G401.6 (cell line): ENCODE measurements around the gene NOTCH3.

Experiments
- FAIRE-seq: peaks from 2 replicates; lab custom pipeline; 2012; peaks lifted over from hg19 to GRCh38; lab: Jason Lieb, UNC

Gene NOTCH3

DNA sequence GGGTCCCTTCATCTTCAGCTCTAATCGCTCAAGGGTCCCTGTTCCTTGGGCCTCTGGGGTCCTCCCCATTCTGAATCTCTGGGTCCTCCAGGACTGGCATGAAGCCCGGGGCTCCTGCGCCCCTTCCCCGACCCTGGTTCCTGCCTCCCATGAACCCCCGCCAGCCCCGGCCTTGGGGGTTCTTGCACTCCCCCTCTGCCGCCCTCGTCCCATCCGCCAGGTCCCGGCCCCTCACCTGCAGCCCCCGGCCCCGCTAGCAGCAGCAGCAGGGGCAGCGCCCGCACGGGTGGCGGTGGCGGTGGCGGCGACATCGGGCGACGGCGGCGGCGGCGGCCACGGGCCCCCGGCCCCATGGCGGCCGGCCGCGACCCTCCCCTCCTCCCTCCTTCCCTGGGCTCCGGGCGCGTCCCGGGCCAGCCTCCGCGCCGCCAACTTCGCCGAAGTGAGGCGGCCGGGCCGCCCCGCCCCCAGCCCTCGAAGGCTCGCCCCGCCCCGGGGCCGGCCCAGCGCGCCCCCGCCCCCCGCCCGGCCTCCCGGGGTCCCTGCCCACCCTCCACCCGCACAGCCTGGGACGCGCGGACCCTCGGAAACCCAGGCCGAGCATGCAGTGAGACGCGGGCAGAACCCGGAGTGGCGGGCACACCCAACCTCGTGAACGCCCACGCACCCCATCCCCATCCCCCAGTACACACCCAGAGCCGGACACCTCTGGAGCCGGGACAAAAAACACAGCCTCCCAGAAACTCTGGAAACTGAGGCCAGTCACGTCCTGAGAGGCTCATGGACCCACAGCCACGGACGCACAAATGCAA, at the start of gene NOTCH3:
Gene NOTCH3 (minus strand): TSS at position 443 of the 812 bp plus-strand sequence. CDS start 90 bp downstream, at position 353.
- FAIRE-seq = no peak

DNA sequence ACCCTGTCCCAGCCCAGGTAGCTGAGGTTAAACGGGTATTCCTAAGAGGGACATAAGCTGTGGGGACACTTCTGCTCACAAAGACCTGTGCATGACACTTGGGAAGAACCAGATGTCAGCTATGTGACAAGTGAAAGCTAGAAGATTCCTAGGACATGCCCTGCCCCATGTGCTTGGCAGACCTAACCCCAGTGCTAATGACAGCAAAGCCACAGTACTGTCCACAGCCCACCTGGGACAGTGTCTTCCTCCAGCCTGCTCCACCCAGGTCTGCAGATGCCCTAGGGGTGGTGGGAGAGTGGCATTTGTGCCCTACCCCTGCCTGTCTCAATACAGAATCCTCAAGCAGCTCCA, 49.8 kb upstream of the NOTCH3 start:
- no peak for FAIRE-seq

DNA sequence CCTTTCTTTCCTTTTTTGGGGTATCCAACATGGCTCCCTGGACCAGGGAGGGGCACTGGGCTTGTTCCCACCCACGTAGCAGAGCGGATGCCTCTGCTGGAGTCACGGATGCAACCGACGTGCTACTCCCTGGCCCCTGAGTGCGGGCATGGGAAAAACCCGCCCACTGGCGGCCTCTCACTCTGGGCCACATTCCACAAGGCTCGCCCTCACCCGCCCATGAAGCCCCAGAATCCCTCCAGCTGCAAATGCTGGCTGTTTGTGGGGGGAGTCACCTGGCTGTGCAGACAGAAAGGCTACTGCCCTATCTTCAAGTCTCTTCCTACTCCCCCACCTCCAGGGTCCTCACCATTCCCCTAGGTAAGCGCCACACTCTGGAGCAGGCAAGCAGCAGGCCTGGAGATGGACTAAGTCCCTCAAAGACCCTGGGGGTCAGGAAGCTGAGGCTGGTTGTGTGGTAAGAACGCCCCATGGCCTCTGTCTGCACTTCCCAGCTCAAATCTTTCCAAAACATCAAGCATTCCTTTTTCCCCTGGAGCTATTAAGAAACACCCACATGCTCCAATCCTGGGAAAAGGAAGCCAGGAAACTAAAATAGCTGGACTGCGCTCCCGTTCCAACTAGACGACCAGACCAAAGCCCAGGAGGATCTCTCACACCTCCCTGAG, 49.3 kb upstream of the NOTCH3 start:
- no peak for FAIRE-seq

DNA sequence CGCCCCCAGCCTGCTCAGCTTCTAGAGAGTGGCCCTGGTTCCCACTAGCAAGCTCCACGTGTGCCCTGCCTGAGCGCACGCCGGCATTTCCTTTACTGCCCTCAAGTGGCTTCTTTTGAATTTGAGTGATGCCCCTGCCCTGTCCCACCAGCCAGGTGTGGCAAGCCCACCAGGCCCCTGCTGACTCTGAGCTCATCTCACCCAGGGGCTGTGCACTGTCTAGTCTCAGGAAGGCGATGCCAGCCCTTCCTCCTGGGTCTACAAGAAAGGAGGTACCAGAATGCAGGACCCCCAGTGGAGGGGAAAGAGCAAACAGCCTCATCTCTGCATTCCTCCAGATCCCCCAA, 48.7 kb upstream of the NOTCH3 start:
- no peak for FAIRE-seq

DNA sequence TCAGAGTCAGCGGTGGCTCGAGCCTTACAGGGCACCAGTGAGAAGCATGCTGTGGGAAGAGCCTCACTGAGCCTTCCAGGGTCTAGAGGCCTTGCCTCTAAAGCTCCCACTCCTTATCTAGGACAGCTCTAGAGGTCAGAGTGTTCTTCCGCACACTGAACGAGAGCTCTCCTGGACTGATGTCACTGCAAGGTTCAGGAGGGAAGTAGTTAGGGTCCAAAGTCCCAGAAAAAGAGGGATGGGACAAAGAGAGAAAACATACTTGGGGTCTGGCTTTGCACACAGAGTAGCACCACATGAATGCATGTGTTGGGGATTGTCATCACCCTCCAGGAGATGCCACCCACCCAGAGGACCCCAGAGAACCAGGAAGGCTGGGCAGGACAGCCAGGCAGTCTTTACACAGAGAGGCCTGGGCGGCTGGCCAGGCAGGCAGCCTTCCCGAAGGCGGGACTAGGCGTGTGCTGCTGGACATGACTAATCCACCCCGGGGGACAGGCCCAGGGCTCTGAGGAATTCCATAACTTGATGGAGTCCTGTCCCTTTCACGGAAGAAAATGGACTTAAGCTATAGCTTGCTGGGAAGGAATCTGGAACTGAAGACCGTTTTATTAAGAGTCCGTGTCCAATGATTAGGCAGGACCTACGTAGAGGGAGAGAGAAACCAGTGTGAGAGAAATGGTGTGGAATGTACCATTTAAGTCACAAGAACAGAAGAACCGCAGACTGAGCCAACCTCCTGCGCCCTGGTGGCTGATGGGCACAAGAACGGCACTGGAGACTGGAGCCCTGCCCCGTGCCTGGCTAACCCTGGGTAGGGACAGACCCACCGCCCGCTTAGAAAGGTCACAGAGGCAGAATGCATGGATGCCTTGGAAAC, 48.1 kb upstream of the NOTCH3 start:
- no peak for FAIRE-seq

DNA sequence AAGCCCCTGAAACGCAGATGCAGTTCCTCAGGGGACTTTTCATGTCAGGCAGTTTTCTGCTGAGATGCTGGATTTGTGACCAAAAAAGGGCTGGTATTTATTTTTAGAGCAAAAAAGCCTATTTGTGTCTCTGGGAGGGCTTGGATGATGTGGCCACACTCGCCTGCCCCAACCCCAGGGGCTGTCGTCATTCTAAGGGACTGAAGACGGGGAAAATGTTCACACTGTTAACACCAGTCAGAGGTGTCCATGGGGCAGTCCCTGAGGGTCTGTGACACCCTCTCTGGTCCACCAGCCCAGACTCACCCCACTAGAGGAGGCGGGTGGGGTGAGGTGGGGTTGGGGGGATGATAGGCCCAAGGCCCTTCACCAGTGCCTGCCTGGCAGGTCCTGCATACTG, 47.3 kb upstream of the NOTCH3 start:
- FAIRE-seq = no peak

DNA sequence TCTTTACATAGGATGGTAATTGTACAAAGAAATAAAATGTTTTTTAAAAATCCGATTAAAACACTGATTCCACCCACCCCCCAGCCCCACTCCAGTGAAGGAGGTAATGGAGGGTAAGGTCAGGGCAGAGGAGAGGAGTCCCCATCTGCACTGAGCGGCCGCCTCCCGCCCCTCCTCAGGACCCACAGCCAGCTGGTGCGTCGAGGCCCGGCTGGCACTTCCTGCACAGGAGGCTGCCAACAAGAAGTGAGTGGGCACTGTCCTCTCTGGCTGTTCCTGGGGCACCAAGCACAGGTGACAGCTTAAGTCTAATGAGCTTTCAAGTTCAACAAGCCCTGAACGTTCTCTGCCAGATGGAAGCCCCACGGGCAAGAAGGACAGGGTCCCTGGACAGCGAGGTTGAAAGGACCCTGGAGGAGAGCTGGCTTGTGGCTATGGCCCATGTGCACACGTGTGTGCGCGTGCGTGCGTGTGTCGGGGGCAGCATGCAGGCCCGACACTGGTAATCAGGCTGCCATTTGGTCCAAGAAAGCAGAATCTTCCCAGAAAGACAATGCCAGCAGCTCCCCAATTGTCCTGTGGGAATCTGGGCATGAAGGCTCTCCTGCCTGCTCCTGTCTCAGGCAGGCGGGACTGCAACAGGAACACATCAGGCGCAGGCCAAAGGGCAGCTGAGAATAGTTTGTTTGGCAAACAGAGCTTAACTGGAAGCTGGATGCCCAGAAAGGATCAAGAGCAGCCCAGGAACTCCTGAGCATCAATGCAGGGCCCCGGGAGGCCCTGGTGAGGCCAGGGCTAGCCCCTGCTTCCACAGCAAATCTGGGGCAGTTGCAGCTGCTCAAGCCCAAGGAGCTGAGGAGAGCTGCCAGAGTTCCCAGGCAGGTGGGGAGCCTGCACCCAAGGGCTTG, 46.6 kb upstream of the NOTCH3 start:
- FAIRE-seq = no peak

DNA sequence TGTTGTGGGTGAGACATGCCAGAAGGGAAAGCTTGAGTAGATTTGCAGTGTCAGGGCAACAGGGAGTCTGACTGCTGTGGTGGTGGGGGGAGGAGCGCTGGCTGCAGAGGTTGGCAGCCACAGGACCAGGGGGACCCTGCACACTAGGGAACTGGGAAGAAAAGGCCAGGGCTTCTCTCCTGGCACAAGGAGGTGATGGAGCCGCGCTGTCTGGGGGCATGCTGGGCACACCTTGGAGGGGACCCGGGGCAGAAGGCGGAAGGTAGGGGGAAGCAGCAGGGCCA, 45.3 kb upstream of the NOTCH3 start:
- FAIRE-seq = no peak

DNA sequence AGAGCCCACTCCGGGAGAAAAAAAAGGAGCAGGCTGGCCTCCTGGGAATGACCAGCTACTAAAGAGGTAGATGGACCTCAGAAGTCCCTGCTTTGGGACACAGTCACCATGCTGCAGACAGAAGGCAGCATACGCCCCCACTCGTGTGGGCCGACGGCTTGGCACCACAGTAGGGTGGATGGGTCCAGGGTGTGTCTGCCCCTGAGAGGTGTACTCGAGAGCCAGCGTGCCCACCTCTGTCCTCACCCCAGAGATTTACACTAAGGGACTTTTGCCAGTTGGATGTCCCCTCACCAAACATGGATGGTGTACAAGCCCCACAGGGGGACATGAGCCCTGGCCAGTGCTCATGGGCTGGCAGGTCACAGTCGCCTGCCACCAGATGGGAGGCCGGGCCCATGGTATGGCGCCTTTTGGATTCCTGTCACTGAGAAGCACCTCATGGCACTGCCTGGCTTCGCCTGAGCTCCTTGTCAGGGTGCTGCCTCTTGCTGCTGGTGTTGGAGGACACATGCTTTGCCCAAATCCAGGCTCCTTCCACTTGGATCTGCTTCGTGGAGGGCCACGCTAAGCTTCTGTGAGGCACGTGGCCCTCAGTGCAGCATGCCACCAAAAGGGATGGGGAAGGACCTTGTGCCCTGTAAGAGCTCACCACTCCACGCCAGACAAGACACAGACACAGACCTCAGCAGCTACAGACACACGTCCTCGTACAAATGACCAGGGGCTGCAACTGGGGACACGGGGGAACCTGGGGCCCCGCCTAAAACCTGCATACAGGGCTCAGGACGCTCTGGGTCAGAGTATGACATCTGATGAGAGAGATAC, 44.8 kb upstream of the NOTCH3 start:
- no peak for FAIRE-seq

DNA sequence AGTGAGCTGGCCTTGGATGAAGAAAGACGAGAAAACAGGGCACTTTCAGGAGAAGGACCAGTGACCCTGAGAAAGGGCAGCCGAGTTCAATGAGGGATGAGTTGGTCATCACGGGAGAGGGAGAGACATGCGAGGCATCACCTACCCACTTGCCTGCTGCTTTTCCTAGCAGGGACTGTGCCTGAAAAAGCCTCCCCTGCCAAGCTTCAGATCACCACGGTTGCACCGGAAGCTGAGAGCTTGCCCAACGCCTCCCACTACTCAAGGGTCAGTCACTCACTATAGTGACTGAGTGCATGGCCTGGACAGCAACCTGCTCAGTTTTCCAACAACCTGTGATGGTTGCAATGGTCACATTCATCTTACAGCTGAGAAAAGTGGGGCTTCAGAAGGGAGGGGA, 44.0 kb upstream of the NOTCH3 start:
- FAIRE-seq = no peak

DNA sequence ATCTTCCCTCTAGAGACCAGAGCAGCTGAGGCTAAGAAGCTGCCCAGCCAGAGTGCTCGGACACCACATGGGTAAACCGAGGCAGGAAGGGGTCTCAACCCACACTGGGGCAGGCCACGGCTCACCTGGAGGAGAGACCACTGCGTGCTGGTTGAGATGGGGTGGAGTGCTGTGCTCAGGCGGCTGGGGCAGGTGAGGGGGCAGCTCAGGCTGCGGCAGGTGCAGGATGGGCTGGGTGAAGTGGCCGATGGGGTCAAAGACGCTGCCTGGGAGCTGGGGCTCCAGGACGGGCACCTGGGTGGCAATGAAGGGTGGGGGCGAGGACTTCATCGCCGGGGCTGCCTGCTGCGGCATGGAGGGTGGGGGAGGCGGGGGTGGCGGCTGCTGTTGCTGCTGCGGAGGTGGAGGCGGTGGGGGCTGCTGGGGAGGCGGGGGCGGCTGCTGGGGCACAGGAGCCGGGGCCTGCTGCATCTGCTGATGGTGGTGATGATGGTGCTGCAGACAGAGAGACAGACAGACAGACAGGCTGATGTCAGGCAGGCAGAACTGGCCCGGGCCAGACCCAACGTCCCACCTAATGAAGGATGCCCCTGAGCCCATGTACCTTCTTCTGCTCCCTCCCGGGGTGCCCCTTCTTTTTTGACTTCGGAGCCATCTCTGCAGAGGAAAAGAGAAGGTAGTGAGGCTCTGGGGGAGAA, 43.5 kb upstream of the NOTCH3 start:
- no peak for FAIRE-seq

DNA sequence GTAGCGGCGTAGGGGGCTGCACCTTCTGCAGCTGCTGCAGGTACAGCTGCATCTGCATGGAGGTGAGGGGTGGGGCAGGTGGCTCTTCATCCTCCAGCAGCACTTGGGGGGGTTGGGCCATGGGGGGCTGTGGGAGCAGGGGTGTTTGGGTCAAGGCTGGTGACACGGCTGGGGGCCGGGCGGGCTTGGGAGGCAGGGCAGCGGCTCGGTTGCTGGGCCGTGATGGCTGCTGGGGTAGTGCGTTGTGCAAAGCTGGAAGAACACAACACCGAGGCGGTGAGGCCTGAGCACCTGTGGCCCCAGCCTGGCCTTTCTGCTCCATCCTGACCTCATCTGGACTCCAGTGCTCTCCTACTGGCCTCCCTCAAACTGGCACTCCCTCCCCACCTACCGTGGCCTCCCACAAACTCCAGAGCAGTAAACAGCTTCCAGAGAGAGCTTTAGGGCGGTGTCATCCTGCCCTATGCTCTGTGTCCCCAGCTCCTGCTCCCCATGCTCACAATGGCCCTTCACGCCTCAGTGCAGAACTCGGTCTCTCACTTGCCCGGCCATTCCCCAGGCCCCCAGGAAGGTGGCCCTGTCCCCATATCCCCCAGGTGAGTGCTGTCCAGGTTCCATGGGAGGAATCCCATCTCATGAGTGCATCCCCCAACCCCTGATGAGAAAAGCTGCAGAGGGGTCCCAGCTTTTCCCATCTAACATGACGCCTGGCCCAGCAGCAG, 42.6 kb upstream of the NOTCH3 start:
- no peak for FAIRE-seq

DNA sequence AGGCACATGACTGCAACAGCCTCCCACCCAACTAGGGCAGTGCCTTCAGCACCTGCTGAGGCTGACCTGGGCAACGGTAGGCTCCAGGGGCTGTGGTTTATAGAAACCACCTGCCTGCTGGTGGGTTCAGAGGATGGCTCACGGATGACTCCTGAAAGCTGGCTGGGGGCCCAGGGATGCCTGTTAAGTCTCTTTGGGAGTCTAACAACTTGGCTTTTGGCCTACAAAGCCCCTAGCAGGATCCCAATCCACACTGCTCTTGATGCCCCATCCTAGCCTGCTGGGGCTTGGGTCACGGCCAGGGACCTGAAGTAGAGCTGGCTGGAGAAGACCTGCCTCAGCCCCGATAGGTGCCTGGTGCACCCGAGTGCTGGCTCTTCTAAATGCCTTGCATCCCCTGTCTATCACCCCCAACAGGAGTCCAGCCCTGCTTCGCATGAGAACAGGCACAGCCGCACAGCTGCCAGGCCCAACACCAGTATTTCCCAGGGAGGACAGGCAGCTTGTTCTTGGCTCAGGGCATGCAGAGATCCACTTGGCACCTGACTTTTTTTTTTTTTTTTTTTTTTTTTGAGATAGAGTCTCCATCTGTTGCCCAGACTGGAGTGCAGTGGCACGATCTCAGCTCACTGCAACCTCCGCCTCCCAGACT, 40.6 kb upstream of the NOTCH3 start:
- no peak for FAIRE-seq

DNA sequence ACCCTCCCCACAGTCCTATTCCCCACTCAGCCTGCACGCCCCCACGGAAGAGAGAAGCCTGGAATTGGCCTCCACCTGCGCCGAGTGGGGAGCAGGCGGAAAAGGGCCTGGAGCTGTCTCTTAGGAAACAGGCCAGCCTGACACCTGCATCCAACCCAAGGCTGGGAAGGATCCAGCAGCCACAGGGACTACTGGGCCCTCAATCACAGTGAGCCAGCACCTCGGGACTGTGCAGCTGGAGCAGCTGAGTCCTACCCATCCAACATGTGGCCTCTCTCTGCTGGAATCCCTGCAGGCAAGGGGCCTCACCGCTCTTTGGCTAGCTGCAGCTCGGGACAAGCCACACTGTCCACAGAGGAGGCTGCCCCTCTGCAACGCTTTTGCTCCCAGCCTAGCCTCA, 39.7 kb upstream of the NOTCH3 start:
- FAIRE-seq = no peak

DNA sequence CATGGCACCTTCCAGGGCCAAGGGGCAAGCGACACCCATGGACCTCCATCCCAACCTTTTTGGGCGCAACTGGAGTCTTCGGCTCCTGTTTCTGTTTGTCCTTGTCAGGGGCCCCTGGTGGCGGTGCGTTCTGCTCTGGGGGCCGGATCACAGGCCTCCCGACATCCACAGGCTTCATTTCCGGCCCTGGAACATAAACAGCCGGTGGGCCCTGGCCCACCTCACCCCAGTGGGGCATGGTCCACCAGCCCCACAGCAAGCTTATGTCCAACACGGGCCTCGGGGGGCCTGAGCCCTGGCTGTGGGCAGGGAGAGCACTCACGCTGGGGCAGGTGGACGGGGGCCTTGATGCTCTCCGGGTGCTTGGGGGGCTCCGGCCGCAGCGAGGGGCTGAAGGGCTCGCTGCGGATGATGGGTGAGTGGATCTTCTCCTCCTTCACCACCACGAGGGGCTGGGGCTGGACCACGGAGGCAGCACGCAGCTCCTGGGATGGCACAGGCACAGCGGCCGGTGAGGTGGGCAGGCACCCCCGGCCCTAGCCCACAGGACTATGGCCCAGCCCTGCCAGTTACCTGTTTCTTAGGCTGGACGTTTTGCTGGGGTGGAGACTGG, 38.6 kb upstream of the NOTCH3 start:
- FAIRE-seq = no peak

DNA sequence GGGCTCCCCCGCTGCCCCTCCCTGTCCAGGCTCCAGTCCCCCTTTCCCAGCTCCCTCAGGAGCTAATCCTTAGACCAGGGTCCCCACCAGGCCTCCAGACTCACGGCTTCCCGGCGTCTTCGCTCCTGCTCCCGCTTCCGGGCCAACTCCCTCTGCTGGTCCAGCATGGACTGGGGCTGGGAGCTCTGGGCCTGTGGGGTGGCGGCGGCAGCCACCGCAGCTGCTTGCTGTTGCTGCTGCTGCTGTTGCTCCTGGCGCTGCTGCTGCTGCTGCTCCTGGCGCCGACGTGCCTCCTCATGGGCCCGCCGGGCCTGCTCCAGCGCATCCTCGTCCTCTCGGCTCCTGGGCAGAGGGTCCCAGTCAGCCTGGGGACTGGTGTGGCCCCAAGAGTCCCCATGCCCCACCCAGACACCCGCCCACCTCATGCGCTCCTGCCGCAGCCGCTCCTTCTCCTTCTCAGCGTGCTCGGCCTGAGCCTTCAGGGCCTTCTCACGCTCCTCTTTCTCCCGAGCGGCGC, 37.9 kb upstream of the NOTCH3 start:
- no peak for FAIRE-seq

DNA sequence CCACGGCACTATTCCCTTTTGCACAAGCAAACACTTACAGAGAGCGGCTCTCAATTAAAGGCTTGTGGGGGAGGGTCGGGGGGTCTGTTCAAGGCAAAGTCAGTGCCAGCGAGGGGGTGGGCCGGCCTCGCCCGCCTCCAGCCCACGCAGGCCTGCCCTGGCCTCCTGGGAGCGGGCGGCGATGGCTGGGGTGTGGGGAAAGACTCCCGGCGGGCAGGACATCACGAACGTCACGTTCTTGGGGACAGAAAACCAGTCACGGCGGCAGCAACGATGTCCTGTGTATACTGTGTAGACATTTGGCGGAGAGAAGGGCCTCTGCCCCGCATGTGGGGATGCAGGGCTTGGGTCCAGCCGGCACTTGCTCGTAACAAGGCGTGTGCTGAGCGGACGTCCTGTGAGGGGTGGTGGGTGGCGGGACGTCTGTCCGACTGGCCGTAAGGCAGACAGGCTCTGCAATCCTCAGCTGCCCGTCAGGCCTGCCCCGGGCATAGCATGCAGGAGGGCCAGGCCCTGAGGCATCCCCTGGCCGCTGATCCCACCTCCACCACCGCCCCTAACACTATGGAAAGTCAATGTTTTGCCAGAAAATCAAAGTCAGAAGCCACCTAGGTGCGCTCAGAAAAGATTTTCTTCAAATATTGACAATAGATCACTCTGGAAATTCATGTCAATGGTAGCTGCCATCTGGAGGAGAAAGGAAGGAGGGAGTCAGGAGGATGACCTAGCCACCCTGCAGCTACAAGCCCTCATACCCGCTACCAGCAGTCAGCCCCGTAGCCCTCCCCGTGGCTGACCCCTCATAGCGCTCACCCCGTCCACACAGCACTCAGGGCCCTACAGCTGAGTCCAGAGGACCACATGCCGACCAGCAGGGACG, 37.2 kb upstream of the NOTCH3 start:
- no peak for FAIRE-seq

DNA sequence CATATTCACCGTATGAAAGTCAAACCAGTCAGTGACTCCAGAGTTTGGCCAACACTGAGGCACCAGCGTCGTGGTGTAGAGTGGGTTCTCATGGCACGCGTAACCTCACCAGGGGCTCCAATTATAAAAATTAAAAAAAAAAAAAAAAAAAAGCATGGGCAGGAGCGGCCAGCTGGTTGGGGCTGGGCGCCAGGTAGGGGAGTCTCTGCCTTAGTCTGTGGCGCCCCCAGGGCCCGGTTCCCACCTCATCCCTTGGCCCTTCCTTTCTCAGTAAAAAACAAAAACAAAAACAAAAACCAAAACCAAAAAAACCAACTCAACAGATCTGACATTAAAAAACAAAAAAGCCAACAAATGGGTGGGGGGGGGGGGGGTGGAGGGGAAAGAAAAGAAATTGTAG, 36.1 kb upstream of the NOTCH3 start:
- no peak for FAIRE-seq
